ENCODE data around the gene MAP2K2. TPM values are rescaled to one million over a fixed set of nuclear protein-coding genes. Genes with fewer than 3 reads are reported as not detected.

MAP2K2 gene
- total and polyA plus RNA-seq, 3 experiments from 2014 or later, result 122 to 164 (median 161) TPM

GRCh38 chr19:4102339-4103079 is 21.4 kb downstream of the MAP2K2 start:
- peaks cover 12% of the 10 kb centered on the region for H3K36me3 ChIP-seq (ENCODE audit: insufficient read depth, low read length)
- no peak overlapping the region for H3K4me3 Mint-ChIP-seq
- no peak overlapping the region for H3K27ac ChIP-seq (ENCODE audit: low read depth, low read length)
- H3K27me3 Mint-ChIP-seq, result peaks cover 0 to 4% of the 10 kb centered on the region in 2 donors
- peaks cover 0 to 3% (median 0%) of the 10 kb centered on the region in 5 donors for H3K9me3 Mint-ChIP-seq
- peaks cover 0 to 46% (median 5%) of the 10 kb centered on the region in 3 donors for H3K36me3 Mint-ChIP-seq
- H3K4me3 ChIP-seq (ENCODE audit: low read length), result no peak overlapping the region
- no peaks in the 10 kb centered on the region for H3K9me3 ChIP-seq (ENCODE audit: low read length)
- CTCF ChIA-PET, result no interaction called here
- no peak for DNase-seq
- POLR2A ChIA-PET, result no interaction called here
- peak overlapping the region in 1 of 8 donors; percentile 81 for H3K27ac Mint-ChIP-seq
- peaks cover 31 to 37% (median 34%) of the 10 kb centered on the region in 3 donors for H3K4me1 Mint-ChIP-seq
- no peaks in the 10 kb centered on the region for H3K27me3 ChIP-seq (ENCODE audit: insufficient read depth, low read length, poor library complexity, severe bottlenecking)
- peaks cover 38% of the 10 kb centered on the region for H3K4me1 ChIP-seq (ENCODE audit: insufficient read depth, low read length)

GRCh38 chr19:4101496-4101770 is 22.5 kb downstream of the MAP2K2 start:
- H3K27me3 Mint-ChIP-seq, result peaks cover 0 to 4% of the 10 kb centered on the region in 2 donors
- H3K36me3 Mint-ChIP-seq, result peaks cover 0 to 47% (median 5%) of the 10 kb centered on the region in 3 donors
- H3K27ac ChIP-seq (ENCODE audit: low read depth, low read length), result no peak overlapping the region
- H3K4me3 ChIP-seq (ENCODE audit: low read length), result no peak overlapping the region
- CTCF ChIA-PET, result interaction anchor here (1.6 kb wide), 2 partner anchors 14 to 17 kb away, joined by 3 to 5 read pairs; no protein-coding TSS in a partner anchor
- DNase-seq, result no peak
- H3K9me3 Mint-ChIP-seq, result peaks cover 0 to 3% (median 0%) of the 10 kb centered on the region in 5 donors
- peaks cover 12% of the 10 kb centered on the region for H3K36me3 ChIP-seq (ENCODE audit: insufficient read depth, low read length)
- peaks cover 26 to 30% (median 28%) of the 10 kb centered on the region in 3 donors for H3K4me1 Mint-ChIP-seq
- H3K4me3 Mint-ChIP-seq, result no peak overlapping the region
- H3K4me1 ChIP-seq (ENCODE audit: insufficient read depth, low read length), result peaks cover 33% of the 10 kb centered on the region
- POLR2A ChIA-PET, result no interaction called here
- H3K27ac Mint-ChIP-seq, result no peak overlapping the region
- H3K27me3 ChIP-seq (ENCODE audit: insufficient read depth, low read length, poor library complexity, severe bottlenecking), result no peaks in the 10 kb centered on the region
- no peaks in the 10 kb centered on the region for H3K9me3 ChIP-seq (ENCODE audit: low read length)

GRCh38 chr19:4100647-4101495 is 23.1 kb downstream of the MAP2K2 start:
- Histone ChIP-seq H3K4me3 (ENCODE audit: low read length) (no peak overlapping the region), H3K9me3 (ENCODE audit: low read length) (no peaks in the 10 kb centered on the region), H3K27me3 (ENCODE audit: insufficient read depth, low read length, poor library complexity, severe bottlenecking) (no peaks in the 10 kb centered on the region), H3K4me1 (ENCODE audit: insufficient read depth, low read length) (peaks cover 28% of the 10 kb centered on the region), H3K36me3 (ENCODE audit: insufficient read depth, low read length) (peaks cover 12% of the 10 kb centered on the region), H3K27ac (ENCODE audit: low read depth, low read length) (no peak overlapping the region)
- Mint-ChIP-seq H3K27ac (peak overlapping the region in 1 of 8 donors; percentile 93), H3K9me3 (peaks cover 0 to 3% (median 0%) of the 10 kb centered on the region in 5 donors), H3K27me3 (peaks cover 0 to 4% of the 10 kb centered on the region in 2 donors), H3K36me3 (peaks cover 0 to 50% (median 5%) of the 10 kb centered on the region in 3 donors), H3K4me3 (peak overlapping the region in 1 of 7 donors; percentile 69), H3K4me1 (peaks cover 24 to 25% (median 25%) of the 10 kb centered on the region in 3 donors)
- CTCF ChIA-PET, result interaction anchor here (0.7 to 1.6 kb wide), 3 partner anchors 8 to 18 kb away, joined by 3 to 5 read pairs (median 3); no protein-coding TSS in a partner anchor
- DNase-seq, result no peak
- POLR2A ChIA-PET, result no interaction called here

- H3K4me3 ChIP-seq (ENCODE audit: low read length), result no peak overlapping the region
- no peaks in the 10 kb centered on the region for H3K9me3 ChIP-seq (ENCODE audit: low read length)
- peaks cover 11% of the 10 kb centered on the region for H3K4me1 ChIP-seq (ENCODE audit: insufficient read depth, low read length)
- peaks cover 0 to 46% (median 2%) of the 10 kb centered on the region in 3 donors for H3K36me3 Mint-ChIP-seq
- ChIA-PET POLR2A (interaction anchor here (0.5 kb wide), 1 partner anchor 72 kb away, joined by 3 read pairs; no protein-coding TSS in a partner anchor), CTCF (interaction anchor here (1.4 kb wide), 1 partner anchor 41 kb away, joined by 3 read pairs; no protein-coding TSS in a partner anchor)
- H3K4me1 Mint-ChIP-seq, result peaks cover 8 to 9% (median 8%) of the 10 kb centered on the region in 3 donors
- no peaks in the 10 kb centered on the region for H3K9me3 Mint-ChIP-seq
- H3K27me3 Mint-ChIP-seq, result no peaks in the 10 kb centered on the region
- H3K27ac Mint-ChIP-seq, result no peak overlapping the region
- no peaks in the 10 kb centered on the region for H3K27me3 ChIP-seq (ENCODE audit: insufficient read depth, low read length, poor library complexity, severe bottlenecking)
- no peak overlapping the region for H3K4me3 Mint-ChIP-seq
- DNase-seq, result no peak
- H3K36me3 ChIP-seq (ENCODE audit: insufficient read depth, low read length), result peaks cover 12% of the 10 kb centered on the region
- H3K27ac ChIP-seq (ENCODE audit: low read depth, low read length), result no peak overlapping the region
Observed at GRCh38 chr19:4099041-4099764, 24.7 kb downstream of the MAP2K2 start.

GRCh38 chr19:4098493-4098892 is 25.4 kb downstream of the MAP2K2 start:
- Histone ChIP-seq H3K4me1 (ENCODE audit: insufficient read depth, low read length) (peaks cover 4% of the 10 kb centered on the region), H3K36me3 (ENCODE audit: insufficient read depth, low read length) (peaks cover 12% of the 10 kb centered on the region), H3K4me3 (ENCODE audit: low read length) (no peak overlapping the region), H3K27me3 (ENCODE audit: insufficient read depth, low read length, poor library complexity, severe bottlenecking) (no peaks in the 10 kb centered on the region), H3K27ac (ENCODE audit: low read depth, low read length) (no peak overlapping the region), H3K9me3 (ENCODE audit: low read length) (no peaks in the 10 kb centered on the region)
- peak overlapping the region in 1 of 8 donors; percentile 50 for H3K27ac Mint-ChIP-seq
- ChIA-PET CTCF (interaction anchor here (1.4 kb wide), 1 partner anchor 41 kb away, joined by 3 read pairs; no protein-coding TSS in a partner anchor), POLR2A (no interaction called here)
- peaks cover 0 to 48% (median 2%) of the 10 kb centered on the region in 3 donors for H3K36me3 Mint-ChIP-seq
- no peaks in the 10 kb centered on the region for H3K9me3 Mint-ChIP-seq
- H3K4me3 Mint-ChIP-seq, result no peak overlapping the region
- H3K27me3 Mint-ChIP-seq, result no peaks in the 10 kb centered on the region
- DNase-seq, result no peak
- peaks cover under 1 to 4% (median 1%) of the 10 kb centered on the region in 3 donors for H3K4me1 Mint-ChIP-seq

- Histone ChIP-seq H3K4me1 (ENCODE audit: insufficient read depth, low read length) (no peaks in the 10 kb centered on the region), H3K27me3 (ENCODE audit: insufficient read depth, low read length, poor library complexity, severe bottlenecking) (no peaks in the 10 kb centered on the region), H3K9me3 (ENCODE audit: low read length) (no peaks in the 10 kb centered on the region), H3K36me3 (ENCODE audit: insufficient read depth, low read length) (peaks cover 12% of the 10 kb centered on the region), H3K4me3 (ENCODE audit: low read length) (no peak overlapping the region), H3K27ac (ENCODE audit: low read depth, low read length) (no peak overlapping the region)
- Mint-ChIP-seq H3K9me3 (no peaks in the 10 kb centered on the region), H3K27me3 (no peaks in the 10 kb centered on the region), H3K27ac (peak overlapping the region in 2 of 8 donors; percentile 33 to 54), H3K36me3 (peaks cover 0 to 52% (median 2%) of the 10 kb centered on the region in 3 donors), H3K4me3 (no peak overlapping the region), H3K4me1 (peaks cover 0 to 2% (median 0%) of the 10 kb centered on the region in 3 donors)
- no peak for DNase-seq
- ChIA-PET POLR2A (no interaction called here), CTCF (interaction anchor here (1.0 to 1.3 kb wide), 2 partner anchors 9 to 12 kb away, joined by 3 read pairs; no protein-coding TSS in a partner anchor)
Observed at GRCh38 chr19:4097501-4097900, 26.4 kb downstream of the MAP2K2 start.

- H3K27ac Mint-ChIP-seq, result peak overlapping the region in 3 of 8 donors; percentile 22 to 63 (median 29)
- no peak overlapping the region for H3K27ac ChIP-seq (ENCODE audit: low read depth, low read length)
- no peak for DNase-seq
- H3K9me3 Mint-ChIP-seq, result no peaks in the 10 kb centered on the region
- H3K4me3 ChIP-seq (ENCODE audit: low read length), result no peak overlapping the region
- POLR2A ChIA-PET, result no interaction called here
- H3K27me3 ChIP-seq (ENCODE audit: insufficient read depth, low read length, poor library complexity, severe bottlenecking), result no peaks in the 10 kb centered on the region
- peak overlapping the region in 1 of 7 donors; percentile 40 for H3K4me3 Mint-ChIP-seq
- H3K36me3 Mint-ChIP-seq, result peaks cover 0 to 44% (median 2%) of the 10 kb centered on the region in 3 donors
- H3K36me3 ChIP-seq (ENCODE audit: insufficient read depth, low read length), result peaks cover under 1% of the 10 kb centered on the region
- no peaks in the 10 kb centered on the region for H3K4me1 ChIP-seq (ENCODE audit: insufficient read depth, low read length)
- CTCF ChIA-PET, result interaction anchor here (2.5 kb wide), 1 partner anchor 44 kb away, joined by 7 read pairs; no protein-coding TSS in a partner anchor
- peaks cover 0 to 2% (median 0%) of the 10 kb centered on the region in 3 donors for H3K4me1 Mint-ChIP-seq
- no peaks in the 10 kb centered on the region for H3K9me3 ChIP-seq (ENCODE audit: low read length)
- H3K27me3 Mint-ChIP-seq, result no peaks in the 10 kb centered on the region
Observed at GRCh38 chr19:4096049-4096892, 27.7 kb downstream of the MAP2K2 start.
